Measurements from ENCODE around the gene ACTR6. TPM values are rescaled to one million over a fixed set of nuclear protein-coding genes. Genes with fewer than 3 reads are reported as not detected.

The ACTR6 gene
- total and polyA plus RNA-seq, 9 of the 15 experiments (the other 6 are each of a cell fraction or from before 2014, with no cell fraction given), result 26.1 to 109 (median 70.9) TPM

- TF ChIP-seq SRF (CRISPR knock-in tag; IDR thresholded peaks at IDR 0.05), result 0 out of 4 replicates have a peak, but pooled peaks of 1 of the 2 experiments have one; percentile 51
- no peak for TF ChIP-seq ZNF282 (CRISPR knock-in tag; IDR thresholded peaks at IDR 0.05)
- TF ChIP-seq CTCF (IDR thresholded peaks at IDR 0.05 in 2 of 3, conservative IDR thresholded peaks at IDR 0.05 in 1 of 3; ENCODE audit: insufficient read depth in 2 of 3, low read depth in 1 of 3, low read length in 3 of 3), result peak in 2 of 3 experiments; percentile 3 to 27; a peak in 2 of 6 replicates
- TF ChIP-seq RAD21 (CRISPR knock-in tag; conservative IDR thresholded peaks at IDR 0.05 in 1 of 2, IDR thresholded peaks at IDR 0.05 in 1 of 2), result peak in 1 of 2 experiments; percentile 27; a peak in 2 of 4 replicates
- 0 out of 2 replicates have a peak, but pooled peaks have one; percentile 23 for TF ChIP-seq MYNN (IDR thresholded peaks at IDR 0.05)
- no peak for TF ChIP-seq MYNN (CRISPR knock-in tag; IDR thresholded peaks at IDR 0.05)
- no peak for TF ChIP-seq TSC22D4 (tag; IDR thresholded peaks at IDR 0.05)
- TF ChIP-seq CBX3 (IDR thresholded peaks at IDR 0.05; ENCODE audit: borderline replicate concordance in 1 of 2, low read length in 2 of 2), result peak in 1 of 2 experiments; percentile 53; a peak in 1 of 3 replicates
- TF ChIP-seq YY1 (IDR thresholded peaks at IDR 0.05; ENCODE audit: borderline replicate concordance in 1 of 3, control insufficient read depth in 1 of 3, extremely low read depth in 1 of 3, insufficient read depth in 3 of 3, insufficient read length in 1 of 3, insufficient replicate concordance in 2 of 3, low read depth in 1 of 3, low read length in 2 of 3), result peak in 1 of 3 experiments; percentile 21
- 0 out of 2 replicates have a peak, but pooled peaks have one; percentile 25 for TF ChIP-seq BHLHE40 (IDR thresholded peaks at IDR 0.05; ENCODE audit: low read length)
- TF ChIP-seq POLR2G (IDR thresholded peaks at IDR 0.05; ENCODE audit: low read depth, low read length), result 0 out of 2 replicates have a peak, but pooled peaks have one; percentile 19
- TF ChIP-seq MYC (IDR thresholded peaks at IDR 0.05; ENCODE audit: low read depth, low read length), result 0 out of 2 replicates have a peak, but pooled peaks have one; percentile 26
- TF ChIP-seq MYC (CRISPR knock-in tag; IDR thresholded peaks at IDR 0.05; ENCODE audit: borderline replicate concordance, low read depth), result no peak
- no peak for TF ChIP-seq ZBED1 (IDR thresholded peaks at IDR 0.05)
- TF ChIP-seq ZNF41 (CRISPR knock-in tag; conservative IDR thresholded peaks at IDR 0.05), result no peak
- TF ChIP-seq CXXC5 (CRISPR knock-in tag; IDR thresholded peaks at IDR 0.05), result 0 out of 2 replicates have a peak, but pooled peaks have one; percentile 19
- peak in 1 of 2 experiments; percentile 66; a peak in 2 of 4 replicates for TF ChIP-seq MAZ (CRISPR knock-in tag; conservative IDR thresholded peaks at IDR 0.05 in 1 of 2, IDR thresholded peaks at IDR 0.05 in 1 of 2)
- TF ChIP-seq ZFP36 (IDR thresholded peaks at IDR 0.05; ENCODE audit: low read depth, low read length, partially characterized antibody), result peak; percentile 90
- TF ChIP-seq HMGN3 (IDR thresholded peaks at IDR 0.05; ENCODE audit: borderline replicate concordance, extremely low read depth, insufficient read length, low read depth, low read length), result peak; percentile 27
- 0 out of 4 replicates have a peak, but pooled peaks of 1 of the 2 experiments have one; percentile 32 for TF ChIP-seq FOXK2 (conservative IDR thresholded peaks at IDR 0.05 in 1 of 2, IDR thresholded peaks at IDR 0.05 in 1 of 2; ENCODE audit: low read depth in 2 of 2)
- TF ChIP-seq TAL1 (IDR thresholded peaks at IDR 0.05), result no peak
Observed at GRCh38 chr12:100163416-100164152, 37.0 kb upstream of the ACTR6 start (continued).

All from K562 (cell line).